ENCODE results near the gene TSC1.

Gene TSC1

GRCh38 chr9:132886334-132886725 is 58.1 kb downstream of the TSC1 start:
- no peak for DNase-seq

GRCh38 chr9:132885720-132886333 is 58.6 kb downstream of the TSC1 start:
- no peak for DNase-seq

- DNase-seq = no peak
Observed at GRCh38 chr9:132883349-132884294, 60.8 kb downstream of the TSC1 start.

GRCh38 chr9:132882616-132883015 is 61.8 kb downstream of the TSC1 start:
- DNase-seq = no peak

GRCh38 chr9:132881826-132882225 is 62.6 kb downstream of the TSC1 start:
- DNase-seq = no peak

GRCh38 chr9:132880324-132880661 is 64.1 kb downstream of the TSC1 start:
- no peak for DNase-seq

- no peak for DNase-seq
Observed at GRCh38 chr9:132879457-132880323, 64.7 kb downstream of the TSC1 start.

GRCh38 chr9:132878695-132879456 is 65.5 kb downstream of the TSC1 start, which contains the start of gene SPACA9:
Gene SPACA9 (plus strand): TSS chr9:132878898. CDS start chr9:132883948, 5,050 bp downstream.
- DNase-seq = peak; percentile 62

- DNase-seq = peak; percentile 76
Observed at GRCh38 chr9:132877824-132878694, 66.4 kb downstream of the TSC1 start, which contains the start of gene AK8. Gene AK8 (minus strand): TSS chr9:132878284. CDS start chr9:132878255, 29 bp downstream.

GRCh38 chr9:132877458-132877823 is 67.0 kb downstream of the TSC1 start:
- no peak for DNase-seq

GRCh38 chr9:132876849-132877248 is 67.6 kb downstream of the TSC1 start:
- no peak for DNase-seq

- no peak for DNase-seq
Observed at GRCh38 chr9:132875159-132875558, 69.3 kb downstream of the TSC1 start.

- DNase-seq = no peak
Observed at GRCh38 chr9:132873403-132873802, 71.0 kb downstream of the TSC1 start.

- DNase-seq = no peak
Observed at GRCh38 chr9:132869266-132869665, 75.2 kb downstream of the TSC1 start.

- no peak for DNase-seq
Observed at GRCh38 chr9:132866898-132867297, 77.5 kb downstream of the TSC1 start.

- no peak for DNase-seq
Observed at GRCh38 chr9:132864691-132865090, 79.7 kb downstream of the TSC1 start.

- DNase-seq = no peak
Observed at GRCh38 chr9:132864277-132864676, 80.1 kb downstream of the TSC1 start.

GRCh38 chr9:132863096-132863495 is 81.3 kb downstream of the TSC1 start:
- no peak for DNase-seq

GRCh38 chr9:132862533-132862932 is 81.9 kb downstream of the TSC1 start:
- DNase-seq = no peak

- DNase-seq = no peak
Observed at GRCh38 chr9:132861666-132862065, 82.8 kb downstream of the TSC1 start.

- no peak for DNase-seq
Observed at GRCh38 chr9:132858751-132859150, 85.7 kb downstream of the TSC1 start.

All from NCI-H82 (cell line).